Activated CD8-positive, alpha-beta memory T cell treated with anti-CD3 and anti-CD28 coated beads, Interleukin-2, amount 50 U/mL, for 4 hours (primary cell): ENCODE data around the gene LYPD3.

Source experiments
- DNase-seq: peaks from one replicate; pipeline ENCODE4 v3.0.0-alpha.2; 2020

The LYPD3 gene

GRCh38 chr19:43429395-43429794 is 36.0 kb downstream of the LYPD3 start:
- DNase-seq, result no peak

- no peak for DNase-seq
These were observed 39.6 kb downstream of the LYPD3 start for GRCh38 chr19:43425567-43426392.

GRCh38 chr19:43423779-43424178 is 41.6 kb downstream of the LYPD3 start:
- no peak for DNase-seq

- no peak for DNase-seq
These were observed 42.7 kb downstream of the LYPD3 start for GRCh38 chr19:43422689-43423066.

GRCh38 chr19:43422000-43422688 is 43.3 kb downstream of the LYPD3 start:
- DNase-seq, result no peak

- no peak for DNase-seq
These were observed 44.5 kb downstream of the LYPD3 start for GRCh38 chr19:43420954-43421353.

GRCh38 chr19:43416951-43417623 is 48.3 kb downstream of the LYPD3 start:
- no peak for DNase-seq

GRCh38 chr19:43414554-43414953 is 50.9 kb downstream of the LYPD3 start, which contains the start of gene TEX101:
TEX101 (plus strand) TSS chr19:43414890; CDS start chr19:43415920, 1,030 bp downstream.
- no peak for DNase-seq

GRCh38 chr19:43412441-43412840 is 53.0 kb downstream of the LYPD3 start:
- DNase-seq, result no peak
